H9 (cell line): ENCODE measurements around the gene COL23A1. TPM values are rescaled to one million over a fixed set of nuclear protein-coding genes. Genes with fewer than 3 reads are reported as not detected.

ENCODE experiments used
- DNase-seq: peaks from one replicate; pipeline ENCODE4 v3.0.0-alpha.2; 2017
- H2AFZ ChIP-seq: one replicate; pipeline ENCODE4 v1.6.1; 2013; ENCODE audit warnings: mild to moderate bottlenecking, low read length, control low read depth, moderate library complexity
- H2AK5ac ChIP-seq: 2 replicates; pipeline ENCODE4 v1.6.1; 2013; ENCODE audit warnings: low read length, control low read depth, mixed read lengths; ENCODE audit not compliant: insufficient read length
- H2BK120ac ChIP-seq: one replicate; pipeline ENCODE4 v1.6.1; 2013; ENCODE audit warnings: low read depth, mild to moderate bottlenecking, low read length, control low read depth, inconsistent platforms; ENCODE audit not compliant: poor library complexity, severe bottlenecking
- H2BK12ac ChIP-seq: 2 replicates; pipeline ENCODE4 v1.6.1; 2013; ENCODE audit warnings: low read length, control low read depth, mixed read lengths, low read depth; ENCODE audit not compliant: insufficient read length
- H2BK15ac ChIP-seq: 2 replicates; pipeline ENCODE4 v1.6.1; 2013; ENCODE audit warnings: low read depth, low read length, control low read depth
- H2BK20ac ChIP-seq: one replicate; pipeline ENCODE4 v1.6.1; 2013; ENCODE audit warnings: low read depth, mild to moderate bottlenecking, low read length, control low read depth, inconsistent platforms; ENCODE audit not compliant: poor library complexity, severe bottlenecking
- H2BK5ac ChIP-seq: 2 replicates; pipeline ENCODE4 v1.6.1; 2013; ENCODE audit warnings: low read length, control low read depth, mixed read lengths; ENCODE audit not compliant: insufficient read length
- H3K14ac ChIP-seq: 2 replicates; pipeline ENCODE4 v1.6.1; 2013; ENCODE audit warnings: low read length, control low read depth; ENCODE audit not compliant: insufficient read depth
- H3K18ac ChIP-seq: 2 replicates; pipeline ENCODE4 v1.6.1; 2013; ENCODE audit warnings: low read depth, mild to moderate bottlenecking, mixed read lengths, low read length, control low read depth; ENCODE audit not compliant: insufficient read length
- H3K23ac ChIP-seq: 2 replicates; pipeline ENCODE4 v1.6.1; 2013; ENCODE audit warnings: low read length, control low read depth, mixed read lengths, low read depth; ENCODE audit not compliant: insufficient read length
- H3K23me2 ChIP-seq: 2 replicates; pipeline ENCODE4 v1.6.1; 2013; ENCODE audit warnings: low read depth, mild to moderate bottlenecking, mixed read lengths, low read length, control low read depth; ENCODE audit not compliant: insufficient read length, poor library complexity, severe bottlenecking
- H3K27ac ChIP-seq: 2 replicates; pipeline ENCODE4 v1.5.1; 2013; ENCODE audit warnings: low read length, control low read depth, mixed read lengths, low read depth; ENCODE audit not compliant: insufficient read length
- H3K27me3 ChIP-seq: 2 replicates; pipeline ENCODE4 v1.6.1; 2013; ENCODE audit warnings: low read length, control low read depth, inconsistent platforms; ENCODE audit not compliant: insufficient read depth
- H3K4ac ChIP-seq: 2 replicates; pipeline ENCODE4 v1.6.1; 2013; ENCODE audit warnings: low read depth, mild to moderate bottlenecking, control low read depth, inconsistent platforms, low read length, moderate library complexity
- H3K4me1 ChIP-seq: 2 replicates; pipeline ENCODE4 v1.6.1; 2013; ENCODE audit warnings: low read length, control low read depth, inconsistent platforms; ENCODE audit not compliant: insufficient read depth
- H3K4me2 ChIP-seq: 2 replicates; pipeline ENCODE4 v1.6.1; 2013; ENCODE audit warnings: low read length, control low read depth, mixed read lengths; ENCODE audit not compliant: insufficient read length, insufficient read depth
- H3K56ac ChIP-seq: 2 replicates; pipeline ENCODE4 v1.6.1; 2013; ENCODE audit warnings: low read depth, mild to moderate bottlenecking, mixed read lengths, low read length, control low read depth; ENCODE audit not compliant: insufficient read length
- H3K79me1 ChIP-seq: 2 replicates; pipeline ENCODE4 v1.6.1; 2013; ENCODE audit warnings: low read depth, mild to moderate bottlenecking, moderate library complexity, low read length, control low read depth, inconsistent platforms; ENCODE audit not compliant: insufficient read depth, poor library complexity, severe bottlenecking
- H3K79me2 ChIP-seq: 2 replicates; pipeline ENCODE4 v1.6.1; 2013; ENCODE audit warnings: low read length, control low read depth, inconsistent platforms; ENCODE audit not compliant: insufficient read depth
- H3K9ac ChIP-seq: 2 replicates; pipeline ENCODE4 v1.6.1; 2013; ENCODE audit warnings: low read length, control low read depth, mixed read lengths; ENCODE audit not compliant: insufficient read length; ENCODE audit errors: extremely low read depth
- H3K9me3 ChIP-seq: one replicate; pipeline ENCODE4 v1.6.1; 2013; ENCODE audit warnings: low read depth, low read length, inconsistent platforms; ENCODE audit not compliant: control insufficient read depth
- H3T11ph ChIP-seq: one replicate; pipeline ENCODE4 v1.6.1; 2013; ENCODE audit warnings: mild to moderate bottlenecking, low read length, control low read depth, inconsistent platforms
- H4K20me1 ChIP-seq: one replicate; pipeline ENCODE4 v1.6.1; 2013; ENCODE audit not compliant: control insufficient read depth, insufficient read length, insufficient read depth
- H4K5ac ChIP-seq: 2 replicates; pipeline ENCODE4 v1.6.1; 2013; ENCODE audit warnings: low read depth, mild to moderate bottlenecking, mixed read lengths, low read length, control low read depth; ENCODE audit not compliant: insufficient read length
- H4K8ac ChIP-seq: replicated peaks from 2 replicates; pipeline ENCODE4 v1.6.1; 2013; ENCODE audit warnings: low read length, control low read depth, mixed read lengths, low read depth; ENCODE audit not compliant: insufficient read length
- H4K91ac ChIP-seq: 2 replicates; pipeline ENCODE4 v1.6.1; 2013; ENCODE audit warnings: low read depth, mild to moderate bottlenecking, moderate library complexity, mixed read lengths, low read length, control low read depth; ENCODE audit not compliant: insufficient read length
- H3K27ac Mint-ChIP-seq, 3 experiments: 2 replicates in 2 of 3; 3 replicates in 1 of 3; pipeline ENCODE4 v1.8.0; 2020 to 2021; ENCODE audit warnings: mixed read lengths in 3 of 3, mild to moderate bottlenecking in 1 of 3, moderate library complexity in 1 of 3
- H3K27me3 Mint-ChIP-seq: 2 replicates; pipeline ENCODE4 v1.8.0; 2021; ENCODE audit warnings: low read depth, mild to moderate bottlenecking, moderate library complexity, mixed read lengths
- H3K36me3 Mint-ChIP-seq, 3 experiments: 2 replicates in 2 of 3; 3 replicates in 1 of 3; pipeline ENCODE4 v1.8.0; 2020 to 2021; ENCODE audit warnings: low read depth in 3 of 3, mixed read lengths in 3 of 3; ENCODE audit not compliant: insufficient read depth in 1 of 3
- H3K4me1 Mint-ChIP-seq, 2 experiments: 2 replicates each; pipeline ENCODE4 v1.8.0; 2020; ENCODE audit warnings: mixed read lengths in 2 of 2
- H3K4me3 Mint-ChIP-seq, 2 experiments: 2 replicates in 1 of 2; 3 replicates in 1 of 2; pipeline ENCODE4 v1.8.0; 2020 to 2021; ENCODE audit warnings: mild to moderate bottlenecking in 2 of 2, mixed read lengths in 2 of 2, moderate library complexity in 1 of 2
- H3K9me3 Mint-ChIP-seq, 2 experiments: 2 replicates in 1 of 2; 3 replicates in 1 of 2; pipeline ENCODE4 v1.8.0; 2020; ENCODE audit warnings: mild to moderate bottlenecking in 2 of 2, mixed read lengths in 2 of 2, moderate library complexity in 1 of 2
- WGBS: extraction: QIAGEN DNeasy Blood & Tissue Kit; methylation state at CpG from one replicate; pipeline ENCODE4 v1.1.7; 2013; ENCODE audit warnings: missing lambda C conversion rate, low lambda C conversion rate, mixed read lengths; ENCODE audit not compliant: insufficient read length; ENCODE audit errors: extremely low coverage; 5-methylcytosine and 5-hydroxymethylcytosine counted together
- total RNA-seq: library from RNA; stranded (reverse); gene quantifications from 2 replicates; pipeline ENCODE4 v1.2.1, GENCODE V29; 2021
- TF ChIP-seq, protein P1 (sequence below): fragments of 200-600 bp; sonication (generic); conservative IDR thresholded peaks from 3 replicates; pipeline ENCODE4 v1.8.0; 2021; ENCODE audit warnings: antibody characterized with exemption, mild to moderate bottlenecking

The COL23A1 gene
- total RNA-seq, 1 experiment from 2014 or later: 2.6 TPM

DNA sequence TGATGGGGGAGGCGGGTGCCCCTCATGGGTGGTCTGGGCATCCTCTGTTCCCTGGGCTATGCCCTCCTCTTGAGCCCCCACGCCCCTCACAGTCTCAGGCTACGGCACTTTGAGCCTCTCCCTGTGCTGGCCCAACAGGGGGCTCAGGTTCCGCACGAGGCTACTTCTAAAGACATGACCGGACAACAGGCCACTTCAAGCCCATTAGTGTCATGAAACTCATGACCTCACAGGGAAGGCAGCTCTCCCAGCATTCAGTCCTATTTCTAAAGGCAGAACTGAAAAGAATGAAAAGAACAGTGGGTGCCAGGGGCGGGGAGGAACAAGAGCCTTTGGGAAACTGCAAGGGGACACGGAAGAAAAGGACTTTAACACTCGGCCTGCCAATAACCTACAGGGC, 45.0 kb downstream of the COL23A1 start:
- Mint-ChIP-seq H3K27ac (peak overlapping the region in 1 of 3 experiments; percentile 68; a peak in 1 of 7 replicates), H3K4me3 (no peak overlapping the region), H3K4me1 (peaks cover 27 to 35% of the 10 kb centered on the region in 2 experiments), H3K9me3 (no peaks in the 10 kb centered on the region), H3K36me3 (no peaks in the 10 kb centered on the region), H3K27me3 (no peaks in the 10 kb centered on the region)
- Histone ChIP-seq H3K79me1 (no peaks in the 10 kb centered on the region), H4K91ac (no peak overlapping the region), H2BK120ac (no peak overlapping the region), H3K27me3 (no peaks in the 10 kb centered on the region), H3K56ac (no peak overlapping the region), H4K5ac (no peak overlapping the region), H3K27ac (no peak overlapping the region), H2AK5ac (no peak overlapping the region), H3K4ac (no peak overlapping the region), H3K18ac (no peak overlapping the region), H3K23ac (no peak overlapping the region), H2BK15ac (no peak overlapping the region), H2AFZ (no peak overlapping the region), H3K4me1 (no peaks in the 10 kb centered on the region; the same call in 1 of the 2 replicates), H2BK20ac (no peak overlapping the region), H3T11ph (no peak overlapping the region), H4K8ac (no peak overlapping the region), H3K9me3 (no peaks in the 10 kb centered on the region), H2BK5ac (no peak overlapping the region), H3K23me2 (no peaks in the 10 kb centered on the region), H2BK12ac (no peak overlapping the region), H3K79me2 (peaks cover 3% of the 10 kb centered on the region; the same call in 1 of the 2 replicates), H3K14ac (no peak overlapping the region; the same call in 1 of the 2 replicates), H3K4me2 (no peak overlapping the region), H3K9ac (no peak overlapping the region), H4K20me1 (no peaks in the 10 kb centered on the region)
- WGBS: no CpG with 5 or more reads among the region's 9 CpGs
- TF ChIP-seq, protein P1, sequence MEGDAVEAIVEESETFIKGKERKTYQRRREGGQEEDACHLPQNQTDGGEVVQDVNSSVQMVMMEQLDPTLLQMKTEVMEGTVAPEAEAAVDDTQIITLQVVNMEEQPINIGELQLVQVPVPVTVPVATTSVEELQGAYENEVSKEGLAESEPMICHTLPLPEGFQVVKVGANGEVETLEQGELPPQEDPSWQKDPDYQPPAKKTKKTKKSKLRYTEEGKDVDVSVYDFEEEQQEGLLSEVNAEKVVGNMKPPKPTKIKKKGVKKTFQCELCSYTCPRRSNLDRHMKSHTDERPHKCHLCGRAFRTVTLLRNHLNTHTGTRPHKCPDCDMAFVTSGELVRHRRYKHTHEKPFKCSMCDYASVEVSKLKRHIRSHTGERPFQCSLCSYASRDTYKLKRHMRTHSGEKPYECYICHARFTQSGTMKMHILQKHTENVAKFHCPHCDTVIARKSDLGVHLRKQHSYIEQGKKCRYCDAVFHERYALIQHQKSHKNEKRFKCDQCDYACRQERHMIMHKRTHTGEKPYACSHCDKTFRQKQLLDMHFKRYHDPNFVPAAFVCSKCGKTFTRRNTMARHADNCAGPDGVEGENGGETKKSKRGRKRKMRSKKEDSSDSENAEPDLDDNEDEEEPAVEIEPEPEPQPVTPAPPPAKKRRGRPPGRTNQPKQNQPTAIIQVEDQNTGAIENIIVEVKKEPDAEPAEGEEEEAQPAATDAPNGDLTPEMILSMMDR: no peak
- no peak for DNase-seq
